HG02981 (cell line): ENCODE measurements around the gene PIP4K2A.

Experiments
- ATAC-seq: cut with Tn5 transposase; IDR thresholded peaks from one replicate; pipeline ENCODE4 v1.9.1; 2021; ENCODE audit warnings: mild to moderate bottlenecking, moderate library complexity; ENCODE audit not compliant: unreplicated experiment

PIP4K2A gene

GRCh38 chr10:22561909-22562308, 152.5 kb downstream of the PIP4K2A start:
- no peak for ATAC-seq

- no peak for ATAC-seq
Observed at GRCh38 chr10:22560913-22561239, 153.5 kb downstream of the PIP4K2A start.

- no peak for ATAC-seq
Observed at GRCh38 chr10:22560096-22560912, 154.1 kb downstream of the PIP4K2A start.

GRCh38 chr10:22557321-22557720, 157.1 kb downstream of the PIP4K2A start:
- no peak for ATAC-seq

GRCh38 chr10:22556774-22557173, 157.6 kb downstream of the PIP4K2A start:
- no peak for ATAC-seq

- no peak for ATAC-seq
Observed at GRCh38 chr10:22554461-22555182, 159.8 kb downstream of the PIP4K2A start.

- no peak for ATAC-seq
Observed at GRCh38 chr10:22553452-22553995, 160.9 kb downstream of the PIP4K2A start.

GRCh38 chr10:22552888-22553378, 161.4 kb downstream of the PIP4K2A start:
- no peak for ATAC-seq

- no peak for ATAC-seq
Observed at GRCh38 chr10:22551681-22552365, 162.6 kb downstream of the PIP4K2A start.

- ATAC-seq: no peak
Observed at GRCh38 chr10:22550732-22551131, 163.6 kb downstream of the PIP4K2A start.

GRCh38 chr10:22548344-22548743, 166.0 kb downstream of the PIP4K2A start:
- no peak for ATAC-seq

GRCh38 chr10:22545643-22546042, 168.7 kb downstream of the PIP4K2A start:
- no peak for ATAC-seq

GRCh38 chr10:22544325-22545068, 169.9 kb downstream of the PIP4K2A start:
- no peak for ATAC-seq

GRCh38 chr10:22542773-22543172, 171.6 kb downstream of the PIP4K2A start:
- no peak for ATAC-seq

- no peak for ATAC-seq
Observed at GRCh38 chr10:22541900-22542299, 172.5 kb downstream of the PIP4K2A start.

GRCh38 chr10:22539579-22540298, 174.6 kb downstream of the PIP4K2A start:
- no peak for ATAC-seq

GRCh38 chr10:22537810-22538209, 176.6 kb downstream of the PIP4K2A start:
- no peak for ATAC-seq

GRCh38 chr10:22536620-22537019, 177.8 kb downstream of the PIP4K2A start:
- no peak for ATAC-seq

GRCh38 chr10:22534849-22535604, 179.4 kb downstream of the PIP4K2A start:
- no peak for ATAC-seq
